Astrocyte of the spinal cord (primary cell): ENCODE data around the gene SLC25A24.
"Not testable (repeated sequence)": the region's sequence is repeated elsewhere in the genome, so short reads cannot be mapped to it uniquely, and the experiment has no call there.

Experiments
- DNase-seq: peaks from one replicate; pipeline ENCODE4 v3.0.0; 2011; ENCODE audit warnings: low read depth, low spot score
- H3K4me3 ChIP-seq: 2 replicates; pipeline ENCODE4 v1.5.1; 2011; ENCODE audit warnings: low read depth, mild to moderate bottlenecking, low read length, moderate library complexity
- CTCF ChIP-seq: IDR thresholded peaks from 2 replicates; pipeline ENCODE4 v1.5.1; 2012; ENCODE audit warnings: low read depth, mild to moderate bottlenecking, low read length, inconsistent platforms
- in situ Hi-C: cut with HindIII; loops from 2 replicates; pipeline ENCODE4 v1.10.0; 2017; ENCODE audit warnings: low sequenced_read_pairs

Gene SLC25A24

GRCh38 chr1:108151548-108151947 lies 48.6 kb downstream of the SLC25A24 start:
- in situ Hi-C loops, result no loop called here
- H3K4me3 ChIP-seq, result no peak overlapping the region
- TF ChIP-seq CTCF, result no peak
- DNase-seq, result no peak

- no peak for DNase-seq
- no peak for TF ChIP-seq CTCF
- no peak overlapping the region for H3K4me3 ChIP-seq
- in situ Hi-C loops, result no loop called here
These were observed 50.2 kb downstream of the SLC25A24 start for GRCh38 chr1:108149796-108150467.

- DNase-seq, in situ Hi-C loops: not testable (repeated sequence)
These were observed 55.6 kb downstream of the SLC25A24 start for GRCh38 chr1:108144569-108144968.

GRCh38 chr1:108142773-108143394 lies 57.3 kb downstream of the SLC25A24 start:
- no peak overlapping the region for H3K4me3 ChIP-seq
- no peak for TF ChIP-seq CTCF
- in situ Hi-C loops, result no loop called here
- DNase-seq, result peak; percentile 39

More at GRCh38 chr1:108144569-108144968, 55.6 kb downstream of the SLC25A24 start:
- H3K4me3 ChIP-seq, result not testable (repeated sequence)

GRCh38 chr1:108142258-108142657 lies 57.9 kb downstream of the SLC25A24 start:
- in situ Hi-C loops, result no loop called here
- DNase-seq, result no peak
- TF ChIP-seq CTCF, result no peak
- no peak overlapping the region for H3K4me3 ChIP-seq

GRCh38 chr1:108141621-108142020 lies 58.5 kb downstream of the SLC25A24 start:
- DNase-seq, result peak; percentile 32
- TF ChIP-seq CTCF, result no peak
- in situ Hi-C loops, result no loop called here
- H3K4me3 ChIP-seq, result no peak overlapping the region

- no peak for TF ChIP-seq CTCF
- in situ Hi-C loops, result no loop called here
- H3K4me3 ChIP-seq, result no peak overlapping the region
- no peak for DNase-seq
These were observed 59.2 kb downstream of the SLC25A24 start for GRCh38 chr1:108140936-108141335.
